NCI-H524 treated with DMSO at 0.1 percent for 48 hours (cell line): ENCODE measurements around the gene HSF2BP.
"Not testable (repeated sequence)": the region's sequence is repeated elsewhere in the genome, so short reads cannot be mapped to it uniquely, and the experiment has no call there.

Experiments
- DNase-seq: peaks from one replicate; lab custom pipeline; 2025; lab: John Stamatoyannopoulos, UW

The HSF2BP gene

DNA sequence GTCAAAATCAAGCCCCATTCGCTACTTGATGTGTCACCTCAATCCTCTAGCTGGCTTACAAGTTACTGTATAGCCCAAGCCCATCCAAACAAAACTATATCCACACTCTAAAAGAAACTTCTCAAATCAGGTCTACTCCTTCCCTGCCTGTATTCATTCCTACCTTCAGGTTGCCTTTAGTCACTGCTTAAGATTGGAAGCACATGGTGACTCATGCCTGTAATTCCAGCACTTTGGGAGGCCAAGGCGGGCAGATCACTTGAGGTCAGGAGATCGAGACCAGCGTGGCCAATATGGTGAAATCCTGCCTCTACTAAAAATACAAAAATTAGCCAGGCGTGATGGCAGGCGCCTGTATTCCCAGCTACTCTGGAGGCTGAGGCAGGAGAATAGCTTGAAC lies 7.4 kb downstream of the HSF2BP start:
- not testable (repeated sequence) for DNase-seq

- DNase-seq: no peak
These were observed 11.1 kb downstream of the HSF2BP start for GRCh38 chr21:43648171-43648570.

DNA sequence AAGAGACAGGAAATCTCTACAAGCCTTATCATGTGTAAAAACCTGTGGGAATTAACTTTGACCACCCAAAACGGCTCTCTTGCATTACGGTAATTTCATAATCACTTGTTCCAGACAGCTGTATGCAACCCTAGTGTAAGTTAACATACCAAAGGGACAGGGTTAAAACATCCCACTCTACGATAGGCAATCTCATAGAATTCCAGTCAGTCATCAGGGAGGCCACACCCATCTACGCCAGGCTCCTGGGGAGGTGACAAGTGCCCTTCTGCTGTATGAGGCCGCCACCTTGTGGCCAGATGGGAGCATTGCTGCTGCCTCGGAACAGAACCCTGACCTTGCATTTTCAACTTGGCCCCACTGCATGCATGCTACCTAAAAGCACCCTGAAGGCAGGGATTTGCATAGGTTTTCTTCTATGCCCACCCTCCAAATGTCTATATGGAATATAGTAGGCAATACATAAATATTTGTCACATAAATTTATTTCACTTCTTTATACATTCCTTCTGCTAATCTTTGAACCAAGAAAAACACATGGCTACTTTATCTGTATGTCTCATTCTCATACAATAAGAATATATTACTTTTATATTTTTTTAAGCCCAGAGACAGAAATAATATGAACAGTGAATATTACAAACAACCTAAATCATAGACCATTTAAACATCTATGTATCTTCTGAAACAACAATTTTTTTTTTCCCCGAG lies 12.6 kb downstream of the HSF2BP start:
- DNase-seq: peak; percentile 56

DNA sequence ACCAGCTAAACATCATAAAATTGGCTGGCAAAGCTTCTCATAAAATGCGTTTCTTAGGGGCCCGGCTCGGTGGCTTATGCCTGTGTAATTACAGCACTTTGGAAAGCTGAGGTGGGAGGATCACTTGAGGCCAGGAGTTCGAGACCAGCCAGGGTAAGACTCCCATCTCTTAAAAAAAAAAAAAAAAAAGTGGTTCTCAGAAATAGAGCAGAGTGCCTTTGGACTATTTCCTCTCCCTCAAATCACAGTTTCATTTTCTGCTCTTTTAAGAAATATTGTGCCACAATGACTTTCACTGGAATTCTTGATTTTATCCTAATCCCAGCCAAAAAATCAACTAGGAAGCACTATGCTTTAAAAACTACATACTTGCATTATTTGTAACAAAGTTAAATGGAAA lies 13.3 kb downstream of the HSF2BP start:
- no peak for DNase-seq

GRCh38 chr21:43645136-43645891 lies 14.0 kb downstream of the HSF2BP start:
- DNase-seq: no peak

GRCh38 chr21:43644609-43645008 lies 14.7 kb downstream of the HSF2BP start:
- no peak for DNase-seq

- DNase-seq: no peak
These were observed 15.2 kb downstream of the HSF2BP start for GRCh38 chr21:43644071-43644470.

GRCh38 chr21:43643193-43643592 lies 16.1 kb downstream of the HSF2BP start:
- DNase-seq: no peak

- no peak for DNase-seq
These were observed 18.9 kb downstream of the HSF2BP start for GRCh38 chr21:43640400-43640799.

DNA sequence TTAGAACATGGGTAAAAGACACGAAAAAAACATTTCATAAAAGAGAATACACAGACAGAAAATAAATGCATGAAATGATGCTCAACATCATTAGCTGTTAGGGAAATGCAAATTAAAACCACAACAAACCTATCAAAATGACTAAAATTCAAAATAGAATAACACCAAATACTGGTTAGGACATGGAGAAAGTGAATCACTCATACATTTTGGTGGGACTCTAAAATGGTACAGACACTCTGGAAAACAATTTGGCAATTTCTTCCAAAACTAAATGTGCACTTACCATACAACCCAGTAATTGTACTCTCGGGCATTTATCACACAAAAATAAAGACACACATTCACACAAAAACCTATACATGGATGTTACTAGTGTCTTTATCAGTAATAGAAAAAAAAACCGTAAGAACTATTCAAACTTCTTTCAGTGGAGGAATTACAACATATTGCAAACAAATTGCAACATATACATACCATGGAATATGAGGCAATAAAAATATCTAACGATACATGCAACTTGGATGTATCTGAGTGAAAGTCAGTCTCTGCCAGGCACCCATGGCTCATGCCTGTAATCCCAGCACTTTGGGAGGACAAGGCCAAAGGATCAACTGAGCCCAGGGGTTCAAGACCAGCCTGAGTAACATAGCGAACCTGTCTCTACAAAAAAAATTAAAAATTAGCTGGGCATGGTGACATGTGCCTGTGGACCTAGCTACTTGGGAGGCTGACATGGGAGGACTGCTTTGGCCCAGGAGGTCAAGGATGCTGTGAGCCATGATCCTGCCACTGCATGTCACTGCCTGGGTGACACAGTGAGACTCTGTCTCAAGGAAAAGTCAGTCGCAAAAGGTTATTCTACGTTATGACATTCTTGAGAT lies 19.6 kb downstream of the HSF2BP start:
- no peak for DNase-seq

DNA sequence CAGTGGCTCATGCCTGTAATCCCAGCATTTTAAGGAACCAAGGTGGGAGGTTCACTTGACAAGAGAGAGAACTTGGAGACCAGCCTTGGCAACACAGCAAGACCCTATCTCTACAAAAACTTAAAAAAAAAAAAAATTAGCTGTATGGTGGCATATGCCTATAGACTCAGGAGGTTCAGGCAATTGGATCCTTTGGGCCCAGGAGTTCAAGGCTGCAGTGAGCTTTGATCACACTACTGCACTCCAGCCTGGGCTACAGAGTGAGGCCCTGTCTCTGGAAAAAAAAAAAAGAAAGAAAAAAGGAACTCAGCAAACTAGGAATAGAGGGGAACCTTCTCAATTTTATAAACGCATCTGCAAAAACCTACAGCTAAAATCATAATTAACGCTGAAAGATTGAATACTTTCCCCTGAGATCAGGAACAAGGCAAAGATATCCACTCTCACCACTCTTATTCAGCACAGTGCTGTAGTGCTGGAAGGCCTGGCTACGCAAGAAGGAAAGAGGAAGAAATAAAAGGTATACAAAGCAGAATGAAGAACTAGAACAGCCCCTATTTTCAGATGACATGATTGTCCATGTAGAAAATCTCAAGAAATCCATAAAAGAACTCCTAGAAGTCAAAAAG lies 21.6 kb downstream of the HSF2BP start:
- no peak for DNase-seq

- DNase-seq: no peak
These were observed 23.9 kb downstream of the HSF2BP start for GRCh38 chr21:43635436-43635835.

DNA sequence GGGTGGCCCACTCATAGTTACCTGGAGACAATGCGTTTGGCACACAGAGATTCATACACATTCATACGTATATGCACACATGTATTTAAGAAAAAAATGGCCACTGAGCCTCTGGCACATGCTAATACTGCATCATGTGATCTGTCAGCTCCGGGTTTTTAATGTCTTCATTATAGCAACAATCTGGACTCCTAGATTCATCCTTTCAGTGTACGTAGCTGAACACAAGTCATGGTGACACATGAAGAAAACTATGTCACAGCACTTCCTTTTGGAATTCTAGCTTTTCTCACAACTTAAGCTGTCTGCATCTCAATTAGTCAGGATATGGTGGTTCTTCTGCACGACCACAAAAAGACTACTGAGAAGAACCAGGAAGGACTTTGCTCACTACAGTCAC lies 24.7 kb downstream of the HSF2BP start:
- DNase-seq: no peak

GRCh38 chr21:43632373-43632905 lies 26.8 kb downstream of the HSF2BP start:
- DNase-seq: no peak

- no peak for DNase-seq
These were observed 27.7 kb downstream of the HSF2BP start for GRCh38 chr21:43631411-43632107.

DNA sequence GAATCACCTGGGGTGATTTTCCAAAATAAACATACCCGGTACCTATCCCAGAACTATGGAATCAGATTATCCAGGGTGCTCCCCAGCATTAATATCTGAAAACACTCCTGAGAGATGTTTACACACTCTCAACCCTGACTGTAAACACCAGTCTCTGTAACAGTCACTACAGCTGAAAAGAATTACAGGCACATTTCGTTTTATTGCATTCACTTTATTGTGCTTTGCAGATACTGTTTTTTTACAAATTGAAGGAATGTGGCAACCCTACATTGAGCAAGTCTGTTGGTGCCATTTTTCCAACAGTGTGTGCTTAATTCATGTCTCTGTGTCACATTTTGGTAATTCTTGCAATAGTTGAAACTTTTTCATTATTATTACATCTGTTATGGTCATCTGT lies 31.8 kb downstream of the HSF2BP start:
- no peak for DNase-seq

- DNase-seq: no peak
These were observed 32.9 kb downstream of the HSF2BP start for GRCh38 chr21:43626390-43626789.

DNA sequence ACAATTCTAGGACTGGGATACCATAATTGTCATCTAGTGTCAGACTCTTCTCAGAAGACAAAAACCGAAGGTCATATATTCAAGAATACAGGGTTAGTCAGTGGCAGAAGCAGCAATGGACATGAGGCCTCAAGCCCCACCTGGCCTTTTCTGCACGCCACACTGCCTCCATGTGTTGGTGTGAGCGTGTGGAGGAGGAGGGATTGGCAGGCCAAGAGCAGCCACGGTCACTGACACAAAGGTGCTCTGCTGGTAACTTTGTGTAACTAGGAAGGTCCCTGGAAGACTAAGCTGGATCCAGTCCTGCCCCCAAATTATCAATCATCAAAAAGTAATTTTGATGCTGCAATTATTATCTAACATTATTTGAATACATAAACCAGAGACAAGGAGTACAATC lies 34.9 kb downstream of the HSF2BP start:
- no peak for DNase-seq

DNA sequence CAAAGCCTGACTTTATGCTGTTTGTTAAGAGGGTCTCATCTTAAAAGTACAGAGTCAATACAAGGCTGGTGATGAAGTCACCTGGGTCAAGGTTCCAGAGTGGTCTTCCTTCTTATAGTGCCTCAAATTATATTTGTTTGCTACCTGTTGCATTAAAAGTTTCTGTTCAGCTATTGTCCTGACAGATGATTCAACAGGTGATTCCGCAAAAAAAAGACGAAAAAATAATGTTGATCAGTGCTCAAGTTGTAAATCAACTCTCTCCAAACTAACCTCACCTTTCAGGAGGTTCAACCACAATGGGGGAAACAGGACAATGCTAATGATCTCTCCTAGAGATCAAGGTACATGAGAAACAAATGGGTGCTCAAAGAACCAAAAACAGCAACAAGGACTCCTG lies 35.7 kb downstream of the HSF2BP start:
- DNase-seq: no peak

- no peak for DNase-seq
These were observed 36.5 kb downstream of the HSF2BP start for GRCh38 chr21:43622796-43623195.

GRCh38 chr21:43619856-43620255 lies 39.4 kb downstream of the HSF2BP start:
- no peak for DNase-seq
